Loucy (cell line): ENCODE results near the gene L3MBTL2.

Source experiments
- H2AFZ ChIP-seq: fragments of 200-600 bp; sonication (generic); 2 replicates; pipeline ENCODE4 v1.6.0; 2016; ENCODE audit warnings: antibody characterized with exemption, mild to moderate bottlenecking, low read length, moderate library complexity
- H3F3A ChIP-seq: fragments of 200-600 bp; 2 replicates; pipeline ENCODE4 v1.6.0; 2016; ENCODE audit warnings: antibody characterized with exemption, low read depth, mild to moderate bottlenecking
- H3K27me3 ChIP-seq: fragments of 200-600 bp; sonication (generic); 2 replicates; pipeline ENCODE4 v1.6.1; 2014; ENCODE audit warnings: low read length, mild to moderate bottlenecking; ENCODE audit not compliant: insufficient read depth, poor library complexity, severe bottlenecking
- H3K36me3 ChIP-seq: fragments of 200-600 bp; sonication (generic); 2 replicates; pipeline ENCODE4 v1.6.1; 2016; ENCODE audit warnings: low read length; ENCODE audit not compliant: insufficient read depth
- H3K4me1 ChIP-seq: fragments of 200-600 bp; sonication (generic); 2 replicates; pipeline ENCODE4 v1.5.1; 2014; ENCODE audit warnings: low read length, mild to moderate bottlenecking; ENCODE audit not compliant: insufficient read depth, poor library complexity, severe bottlenecking
- H3K4me2 ChIP-seq: fragments of 200-600 bp; sonication (generic); 2 replicates; pipeline ENCODE4 v1.6.0; 2014; ENCODE audit warnings: antibody characterized with exemption, low read length, low read depth, mild to moderate bottlenecking; ENCODE audit not compliant: poor library complexity, severe bottlenecking
- H3K4me3 ChIP-seq: fragments of 200-600 bp; sonication (generic); 2 replicates; pipeline ENCODE4 v1.5.1; 2014; ENCODE audit warnings: low read length, mild to moderate bottlenecking, mixed read lengths; ENCODE audit not compliant: poor library complexity, severe bottlenecking
- H3K79me2 ChIP-seq: fragments of 200-600 bp; sonication (generic); 2 replicates; pipeline ENCODE4 v1.6.1; 2014; ENCODE audit warnings: low read length; ENCODE audit not compliant: insufficient read depth
- H3K9ac ChIP-seq: fragments of 200-600 bp; sonication (generic); 2 replicates; pipeline ENCODE4 v1.6.0; 2014; ENCODE audit warnings: mild to moderate bottlenecking, low read depth, low read length, moderate library complexity; ENCODE audit not compliant: poor library complexity, severe bottlenecking
- H3K9me2 ChIP-seq: fragments of 200-600 bp; sonication (generic); replicated peaks from 2 replicates; pipeline ENCODE4 v1.6.1; 2016; ENCODE audit warnings: low read depth, low read length, mixed read lengths
- H3K9me3 ChIP-seq: fragments of 200-600 bp; sonication (generic); 2 replicates; pipeline ENCODE4 v1.6.1; 2014; ENCODE audit warnings: mild to moderate bottlenecking, antibody characterized with exemption, low read length, low read depth; ENCODE audit not compliant: insufficient read depth
- H4K20me1 ChIP-seq: fragments of 200-600 bp; sonication (generic); 2 replicates; pipeline ENCODE4 v1.6.0; 2014; ENCODE audit warnings: antibody characterized with exemption, low read length, mild to moderate bottlenecking; ENCODE audit not compliant: insufficient read depth, poor library complexity, severe bottlenecking
- CTCF ChIP-seq: fragments of 200-600 bp; sonication (generic); conservative IDR thresholded peaks from 2 replicates; pipeline ENCODE4 v1.5.1; 2014; ENCODE audit warnings: mild to moderate bottlenecking, antibody characterized with exemption, low read length
- EZH2phosphoT487 ChIP-seq: fragments of 200-600 bp; IDR thresholded peaks from 2 replicates; pipeline ENCODE4 v1.6.1; 2018; ENCODE audit warnings: antibody characterized with exemption, mild to moderate bottlenecking, moderate library complexity, borderline replicate concordance

The L3MBTL2 gene

GRCh38 chr22:41267958-41268357 is 62.8 kb downstream of the L3MBTL2 start:
- no peak overlapping the region for H3K4me3 ChIP-seq
- no peaks in the 10 kb centered on the region for H3K4me1 ChIP-seq
- no peaks in the 10 kb centered on the region for H3K79me2 ChIP-seq
- no peak overlapping the region for H3K4me2 ChIP-seq
- no peak for TF ChIP-seq EZH2phosphoT487
- no peak for TF ChIP-seq CTCF
- H2AFZ ChIP-seq, result no peak overlapping the region
- no peaks in the 10 kb centered on the region for H3K9me3 ChIP-seq
- H3K27me3 ChIP-seq, result no peaks in the 10 kb centered on the region
- no peaks in the 10 kb centered on the region for H3F3A ChIP-seq
- H3K9ac ChIP-seq, result no peak overlapping the region
- H3K9me2 ChIP-seq, result no peaks in the 10 kb centered on the region
- H3K36me3 ChIP-seq, result peaks cover 78% of the 10 kb centered on the region; the same call in 1 of the 2 replicates
- H4K20me1 ChIP-seq, result no peaks in the 10 kb centered on the region

GRCh38 chr22:41271787-41272186 is 66.7 kb downstream of the L3MBTL2 start:
- Histone ChIP-seq H4K20me1 (no peaks in the 10 kb centered on the region), H3K9ac (no peak overlapping the region), H3K4me1 (no peaks in the 10 kb centered on the region), H3K79me2 (no peaks in the 10 kb centered on the region), H3K27me3 (no peaks in the 10 kb centered on the region), H3K4me3 (no peak overlapping the region), H3K9me3 (no peaks in the 10 kb centered on the region), H3F3A (no peaks in the 10 kb centered on the region), H3K4me2 (no peak overlapping the region), H3K9me2 (no peaks in the 10 kb centered on the region), H3K36me3 (peaks cover 70% of the 10 kb centered on the region; the same call in 1 of the 2 replicates), H2AFZ (no peak overlapping the region)
- TF ChIP-seq EZH2phosphoT487 (no peak), CTCF (no peak)

DNA sequence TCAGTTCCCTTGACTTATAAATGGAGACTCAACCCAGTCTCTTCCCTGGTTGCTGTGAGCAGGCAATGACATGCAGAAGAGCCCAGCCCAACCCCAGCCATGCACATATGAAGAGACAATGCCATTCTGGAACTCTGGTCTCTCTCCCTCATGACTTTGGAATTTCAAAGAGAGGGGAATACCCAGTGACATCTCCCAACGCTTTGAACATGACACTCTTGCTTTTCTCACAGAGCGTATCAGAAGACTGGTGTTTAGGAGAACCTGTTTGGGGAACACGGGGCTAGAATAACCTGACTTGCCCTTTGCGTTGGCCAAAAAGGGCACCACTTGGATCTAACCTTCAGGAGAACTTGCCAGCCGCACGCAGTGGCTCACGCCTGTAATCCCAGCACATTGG is 68.0 kb downstream of the L3MBTL2 start:
- no peaks in the 10 kb centered on the region for H3K4me1 ChIP-seq
- H3K36me3 ChIP-seq, result peaks cover 69% of the 10 kb centered on the region; the same call in 1 of the 2 replicates
- H3K79me2 ChIP-seq, result no peaks in the 10 kb centered on the region
- H3K4me3 ChIP-seq, result no peak overlapping the region
- H4K20me1 ChIP-seq, result no peaks in the 10 kb centered on the region
- no peak overlapping the region for H3K4me2 ChIP-seq
- TF ChIP-seq CTCF (no peak), EZH2phosphoT487 (no peak)
- H3K9me3 ChIP-seq, result no peaks in the 10 kb centered on the region
- no peak overlapping the region for H3K9ac ChIP-seq
- H3K27me3 ChIP-seq, result no peaks in the 10 kb centered on the region
- no peaks in the 10 kb centered on the region for H3F3A ChIP-seq
- H3K9me2 ChIP-seq, result no peaks in the 10 kb centered on the region
- H2AFZ ChIP-seq, result no peak overlapping the region
